Measurements from ENCODE around the gene SERPINA4.

SERPINA4 gene

DNA sequence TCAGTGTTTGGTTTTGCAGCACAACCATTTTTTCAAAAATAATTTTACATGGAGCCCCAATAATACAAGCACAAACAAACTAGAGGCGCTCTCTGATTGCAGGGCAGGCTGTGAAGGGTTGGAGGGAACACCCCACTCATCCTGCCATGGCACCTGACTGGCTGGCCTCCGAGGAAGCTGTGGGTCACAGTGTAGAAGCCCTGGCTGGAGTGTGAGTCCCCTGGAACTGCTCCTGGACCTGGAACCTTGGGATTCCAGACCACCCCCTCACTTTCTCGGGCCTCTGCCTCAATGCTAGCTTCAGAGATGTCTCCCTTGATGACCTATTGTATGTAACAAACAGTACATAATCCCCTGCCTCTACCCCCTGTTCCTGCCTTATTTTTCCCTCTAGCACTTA is 37.1 kb upstream of the SERPINA4 start:
- no peaks in the 10 kb centered on the region for H3K9me3 ChIP-seq (ENCODE audit: control insufficient read depth in 1 of 2, low read length in 2 of 2)
- no peak overlapping the region for H3K9ac ChIP-seq (ENCODE audit: low read depth in 1 of 2, low read length in 2 of 2)
- no peaks in the 10 kb centered on the region for H3K36me3 ChIP-seq (ENCODE audit: control insufficient read depth in 1 of 2, insufficient read depth in 2 of 2, low read length in 2 of 2)
- peaks cover 0 to 2% of the 10 kb centered on the region in 2 donors for H3K27me3 ChIP-seq (ENCODE audit: control insufficient read depth in 1 of 2, insufficient read depth in 2 of 2, low read length in 2 of 2)
- H3K27ac ChIP-seq (ENCODE audit: low read depth, low read length), result no peak overlapping the region
- no peak overlapping the region for H3K4me3 ChIP-seq (ENCODE audit: low read depth in 1 of 2, low read length in 2 of 2)
- no peaks in the 10 kb centered on the region for H3K4me1 ChIP-seq (ENCODE audit: control insufficient read depth in 1 of 2, insufficient read depth in 2 of 2, low read length in 2 of 2)

DNA sequence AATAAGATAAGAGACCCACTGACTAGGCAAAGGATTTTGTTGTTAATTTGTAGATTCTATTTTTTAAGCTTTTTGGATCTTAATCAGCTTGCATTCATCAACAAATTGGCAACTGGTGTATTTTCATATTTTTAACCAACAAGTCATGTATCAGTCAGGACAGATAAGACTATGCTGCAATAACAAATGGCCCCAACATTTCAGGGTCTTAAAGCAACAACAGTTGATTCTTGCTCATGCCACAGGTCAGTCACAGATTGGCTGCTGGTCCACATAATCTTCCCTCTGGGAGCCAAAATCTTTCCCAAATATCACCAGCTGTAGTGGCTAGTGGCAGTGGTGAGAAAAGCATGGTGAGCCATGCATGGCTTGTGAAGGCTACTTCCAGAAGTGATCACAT is 30.1 kb upstream of the SERPINA4 start:
- Histone ChIP-seq H3K9me3 (ENCODE audit: control insufficient read depth in 1 of 2, low read length in 2 of 2) (no peaks in the 10 kb centered on the region), H3K4me1 (ENCODE audit: control insufficient read depth in 1 of 2, insufficient read depth in 2 of 2, low read length in 2 of 2) (no peaks in the 10 kb centered on the region), H3K27ac (ENCODE audit: low read depth, low read length) (no peak overlapping the region), H3K36me3 (ENCODE audit: control insufficient read depth in 1 of 2, insufficient read depth in 2 of 2, low read length in 2 of 2) (no peaks in the 10 kb centered on the region), H3K27me3 (ENCODE audit: control insufficient read depth in 1 of 2, insufficient read depth in 2 of 2, low read length in 2 of 2) (no peaks in the 10 kb centered on the region), H3K4me3 (ENCODE audit: low read depth in 1 of 2, low read length in 2 of 2) (no peak overlapping the region), H3K9ac (ENCODE audit: low read depth in 1 of 2, low read length in 2 of 2) (no peak overlapping the region)

- H3K27me3 ChIP-seq (ENCODE audit: control insufficient read depth in 1 of 2, insufficient read depth in 2 of 2, low read length in 2 of 2), result no peaks in the 10 kb centered on the region
- no peaks in the 10 kb centered on the region for H3K4me1 ChIP-seq (ENCODE audit: control insufficient read depth in 1 of 2, insufficient read depth in 2 of 2, low read length in 2 of 2)
- H3K4me3 ChIP-seq (ENCODE audit: low read depth in 1 of 2, low read length in 2 of 2), result no peak overlapping the region
- H3K36me3 ChIP-seq (ENCODE audit: control insufficient read depth in 1 of 2, insufficient read depth in 2 of 2, low read length in 2 of 2), result no peaks in the 10 kb centered on the region
- H3K9me3 ChIP-seq (ENCODE audit: control insufficient read depth in 1 of 2, low read length in 2 of 2), result no peaks in the 10 kb centered on the region
- H3K27ac ChIP-seq (ENCODE audit: low read depth, low read length), result no peak overlapping the region
- H3K9ac ChIP-seq (ENCODE audit: low read depth in 1 of 2, low read length in 2 of 2), result no peak overlapping the region
Measured at GRCh38 chr14:94532447-94532846, 28.8 kb upstream of the SERPINA4 start.

GRCh38 chr14:94535506-94535905 is 25.7 kb upstream of the SERPINA4 start:
- H3K9ac ChIP-seq (ENCODE audit: low read depth in 1 of 2, low read length in 2 of 2), result no peak overlapping the region
- no peak overlapping the region for H3K4me3 ChIP-seq (ENCODE audit: low read depth in 1 of 2, low read length in 2 of 2)
- H3K27me3 ChIP-seq (ENCODE audit: control insufficient read depth in 1 of 2, insufficient read depth in 2 of 2, low read length in 2 of 2), result no peaks in the 10 kb centered on the region
- no peaks in the 10 kb centered on the region for H3K36me3 ChIP-seq (ENCODE audit: control insufficient read depth in 1 of 2, insufficient read depth in 2 of 2, low read length in 2 of 2)
- no peaks in the 10 kb centered on the region for H3K9me3 ChIP-seq (ENCODE audit: control insufficient read depth in 1 of 2, low read length in 2 of 2)
- H3K4me1 ChIP-seq (ENCODE audit: control insufficient read depth in 1 of 2, insufficient read depth in 2 of 2, low read length in 2 of 2), result peaks cover 4 to 6% of the 10 kb centered on the region in 2 donors
- H3K27ac ChIP-seq (ENCODE audit: low read depth, low read length), result no peak overlapping the region

GRCh38 chr14:94536836-94537235 is 24.4 kb upstream of the SERPINA4 start:
- H3K9me3 ChIP-seq (ENCODE audit: control insufficient read depth in 1 of 2, low read length in 2 of 2), result no peaks in the 10 kb centered on the region
- H3K4me3 ChIP-seq (ENCODE audit: low read depth in 1 of 2, low read length in 2 of 2), result no peak overlapping the region
- H3K27me3 ChIP-seq (ENCODE audit: control insufficient read depth in 1 of 2, insufficient read depth in 2 of 2, low read length in 2 of 2), result no peaks in the 10 kb centered on the region
- H3K27ac ChIP-seq (ENCODE audit: low read depth, low read length), result no peak overlapping the region
- H3K9ac ChIP-seq (ENCODE audit: low read depth in 1 of 2, low read length in 2 of 2), result no peak overlapping the region
- H3K4me1 ChIP-seq (ENCODE audit: control insufficient read depth in 1 of 2, insufficient read depth in 2 of 2, low read length in 2 of 2), result peaks cover 6 to 10% of the 10 kb centered on the region in 2 donors
- H3K36me3 ChIP-seq (ENCODE audit: control insufficient read depth in 1 of 2, insufficient read depth in 2 of 2, low read length in 2 of 2), result no peaks in the 10 kb centered on the region

DNA sequence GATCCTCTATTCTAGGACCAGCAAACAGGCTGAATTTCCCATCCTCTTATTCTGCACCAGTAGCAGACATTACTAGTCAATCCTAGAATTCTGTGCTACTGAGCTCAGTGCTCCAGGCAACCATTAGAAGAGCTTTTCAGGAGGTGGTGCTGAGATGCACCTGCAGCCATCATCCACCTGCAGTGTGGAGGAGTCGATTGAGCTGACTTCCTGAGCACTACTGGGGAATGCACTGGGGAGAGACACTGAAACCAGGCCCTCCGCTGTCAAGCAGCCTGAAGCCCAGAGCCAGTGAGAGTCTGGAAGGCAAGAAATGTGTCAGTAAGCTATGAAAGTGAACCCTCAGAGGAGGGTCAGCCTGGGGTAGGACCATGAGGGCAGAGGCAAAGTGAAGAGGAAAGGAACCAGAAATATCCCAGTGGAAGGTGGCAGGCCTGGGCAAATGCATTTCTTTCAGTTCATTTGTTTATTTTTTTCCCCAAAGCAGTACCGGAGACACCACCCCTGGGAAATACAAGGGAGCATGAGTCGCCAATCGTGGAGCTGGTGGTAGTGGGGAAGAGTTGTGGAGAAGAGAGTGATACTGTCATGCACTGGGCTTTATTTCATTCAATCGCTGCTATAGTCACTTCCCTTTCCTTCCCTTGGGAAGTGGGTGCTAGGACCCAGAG is 23.0 kb upstream of the SERPINA4 start:
- H3K4me1 ChIP-seq (ENCODE audit: control insufficient read depth in 1 of 2, insufficient read depth in 2 of 2, low read length in 2 of 2), result peaks cover 6 to 10% of the 10 kb centered on the region in 2 donors
- H3K9me3 ChIP-seq (ENCODE audit: control insufficient read depth in 1 of 2, low read length in 2 of 2), result no peaks in the 10 kb centered on the region
- no peak overlapping the region for H3K4me3 ChIP-seq (ENCODE audit: low read depth in 1 of 2, low read length in 2 of 2)
- no peaks in the 10 kb centered on the region for H3K27me3 ChIP-seq (ENCODE audit: control insufficient read depth in 1 of 2, insufficient read depth in 2 of 2, low read length in 2 of 2)
- H3K27ac ChIP-seq (ENCODE audit: low read depth, low read length), result no peak overlapping the region
- no peaks in the 10 kb centered on the region for H3K36me3 ChIP-seq (ENCODE audit: control insufficient read depth in 1 of 2, insufficient read depth in 2 of 2, low read length in 2 of 2)
- H3K9ac ChIP-seq (ENCODE audit: low read depth in 1 of 2, low read length in 2 of 2), result no peak overlapping the region

- Histone ChIP-seq H3K27me3 (ENCODE audit: control insufficient read depth in 1 of 2, insufficient read depth in 2 of 2, low read length in 2 of 2) (no peaks in the 10 kb centered on the region), H3K36me3 (ENCODE audit: control insufficient read depth in 1 of 2, insufficient read depth in 2 of 2, low read length in 2 of 2) (no peaks in the 10 kb centered on the region), H3K9me3 (ENCODE audit: control insufficient read depth in 1 of 2, low read length in 2 of 2) (no peaks in the 10 kb centered on the region), H3K4me1 (ENCODE audit: control insufficient read depth in 1 of 2, insufficient read depth in 2 of 2, low read length in 2 of 2) (peaks cover 6 to 10% of the 10 kb centered on the region in 2 donors), H3K4me3 (ENCODE audit: low read depth in 1 of 2, low read length in 2 of 2) (no peak overlapping the region), H3K27ac (ENCODE audit: low read depth, low read length) (no peak overlapping the region), H3K9ac (ENCODE audit: low read depth in 1 of 2, low read length in 2 of 2) (no peak overlapping the region)
Measured at GRCh38 chr14:94539181-94539580, 22.1 kb upstream of the SERPINA4 start.

- no peak overlapping the region for H3K9ac ChIP-seq (ENCODE audit: low read depth in 1 of 2, low read length in 2 of 2)
- H3K4me3 ChIP-seq (ENCODE audit: low read depth in 1 of 2, low read length in 2 of 2), result peak overlapping the region; percentile 29 to 32
- H3K27ac ChIP-seq (ENCODE audit: low read depth, low read length), result no peak overlapping the region
- no peaks in the 10 kb centered on the region for H3K36me3 ChIP-seq (ENCODE audit: control insufficient read depth in 1 of 2, insufficient read depth in 2 of 2, low read length in 2 of 2)
- peaks cover 6 to 10% of the 10 kb centered on the region in 2 donors for H3K4me1 ChIP-seq (ENCODE audit: control insufficient read depth in 1 of 2, insufficient read depth in 2 of 2, low read length in 2 of 2)
- no peaks in the 10 kb centered on the region for H3K9me3 ChIP-seq (ENCODE audit: control insufficient read depth in 1 of 2, low read length in 2 of 2)
- no peaks in the 10 kb centered on the region for H3K27me3 ChIP-seq (ENCODE audit: control insufficient read depth in 1 of 2, insufficient read depth in 2 of 2, low read length in 2 of 2)
Measured at GRCh38 chr14:94540031-94540794, 21.0 kb upstream of the SERPINA4 start.

DNA sequence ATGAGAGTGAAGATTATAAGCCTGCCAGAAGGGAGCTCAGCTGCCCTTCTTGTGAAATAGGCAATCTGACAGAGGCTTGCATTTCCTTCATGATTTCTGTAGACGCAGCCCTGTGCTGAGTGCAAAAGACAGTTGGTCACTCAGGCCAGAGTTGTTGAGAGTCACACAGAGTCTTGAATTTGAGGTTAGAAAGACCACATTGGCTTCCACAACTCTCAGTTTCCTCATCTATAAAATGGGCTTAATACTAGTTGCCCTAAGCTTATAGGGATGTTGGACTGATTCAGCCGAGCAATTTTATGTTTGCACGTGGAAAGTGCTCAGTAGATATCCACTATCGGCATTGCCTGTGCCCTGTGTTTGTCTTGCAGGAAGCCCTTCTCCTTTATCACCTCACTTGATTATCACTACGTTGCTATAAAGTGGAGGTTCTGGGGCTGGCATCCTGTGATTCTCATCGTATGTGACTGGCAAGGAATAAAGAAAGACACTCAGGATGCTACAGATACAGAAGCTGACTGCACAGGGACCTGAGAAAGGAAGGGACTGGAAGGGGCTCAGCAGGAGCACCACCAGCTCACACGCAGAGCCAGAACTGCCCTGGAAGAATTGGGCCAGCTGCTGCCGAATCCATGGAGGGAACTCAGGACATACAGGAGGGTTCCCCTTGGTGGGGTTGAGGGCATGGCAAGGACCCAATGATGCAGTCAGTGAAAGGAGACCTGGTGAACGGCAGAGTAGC is 19.8 kb upstream of the SERPINA4 start:
- Histone ChIP-seq H3K4me3 (ENCODE audit: low read depth in 1 of 2, low read length in 2 of 2) (no peak overlapping the region), H3K27ac (ENCODE audit: low read depth, low read length) (no peak overlapping the region), H3K9me3 (ENCODE audit: control insufficient read depth in 1 of 2, low read length in 2 of 2) (peaks cover 0 to under 1% of the 10 kb centered on the region in 2 donors), H3K4me1 (ENCODE audit: control insufficient read depth in 1 of 2, insufficient read depth in 2 of 2, low read length in 2 of 2) (peaks cover 6 to 10% of the 10 kb centered on the region in 2 donors), H3K27me3 (ENCODE audit: control insufficient read depth in 1 of 2, insufficient read depth in 2 of 2, low read length in 2 of 2) (peaks cover 0 to 3% of the 10 kb centered on the region in 2 donors), H3K9ac (ENCODE audit: low read depth in 1 of 2, low read length in 2 of 2) (no peak overlapping the region), H3K36me3 (ENCODE audit: control insufficient read depth in 1 of 2, insufficient read depth in 2 of 2, low read length in 2 of 2) (no peaks in the 10 kb centered on the region)
